DMS79 treated with DMSO at 0.1 percent for 48 hours (cell line): ENCODE measurements around the gene SSC5D.

Source experiments
- DNase-seq: peaks from one replicate; lab custom pipeline; 2025; lab: John Stamatoyannopoulos, UW

SSC5D gene

GRCh38 chr19:55455576-55456235 is 32.5 kb upstream of the SSC5D start:
- no peak for DNase-seq

GRCh38 chr19:55456347-55456746 is 31.9 kb upstream of the SSC5D start:
- no peak for DNase-seq

GRCh38 chr19:55457683-55458457 is 30.4 kb upstream of the SSC5D start:
- peak; percentile 47 for DNase-seq

GRCh38 chr19:55459551-55459949 is 28.7 kb upstream of the SSC5D start:
- DNase-seq, result peak; percentile 81

- DNase-seq, result peak; percentile 69
Measured at GRCh38 chr19:55459950-55460657, 28.1 kb upstream of the SSC5D start.

GRCh38 chr19:55460670-55461258 is 27.5 kb upstream of the SSC5D start:
- peak; percentile 82 for DNase-seq

- DNase-seq, result peak; percentile 98
Measured at GRCh38 chr19:55461259-55461973, 26.8 kb upstream of the SSC5D start, which contains the start of gene ISOC2. TSS of gene ISOC2 (minus strand) at chr19:55461642. CDS start at chr19:55456486, 5,156 bp downstream.

- no peak for DNase-seq
Measured at GRCh38 chr19:55461974-55462626, 26.1 kb upstream of the SSC5D start.

GRCh38 chr19:55462722-55463121 is 25.5 kb upstream of the SSC5D start:
- DNase-seq, result no peak

GRCh38 chr19:55463583-55464031 is 24.6 kb upstream of the SSC5D start:
- no peak for DNase-seq

GRCh38 chr19:55464039-55464661 is 24.1 kb upstream of the SSC5D start:
- no peak for DNase-seq

- DNase-seq, result no peak
Measured at GRCh38 chr19:55464662-55465054, 23.6 kb upstream of the SSC5D start, which contains the start of gene C19orf85. TSS of gene C19orf85 (minus strand) at chr19:55464751. CDS start at chr19:55464554, 197 bp downstream.

GRCh38 chr19:55465460-55466240 is 22.6 kb upstream of the SSC5D start:
- no peak for DNase-seq

GRCh38 chr19:55466241-55466614 is 22.0 kb upstream of the SSC5D start:
- DNase-seq, result no peak

GRCh38 chr19:55467236-55468053 is 20.8 kb upstream of the SSC5D start:
- no peak for DNase-seq

- no peak for DNase-seq
Measured at GRCh38 chr19:55468054-55468393, 20.2 kb upstream of the SSC5D start.

GRCh38 chr19:55471266-55471665 is 17.0 kb upstream of the SSC5D start:
- DNase-seq, result no peak

- DNase-seq, result no peak
Measured at GRCh38 chr19:55472463-55472862, 15.8 kb upstream of the SSC5D start.
